Ammon's horn (tissue), 1 donor: ENCODE data around the gene PRR5.
"Not testable (repeated sequence)": the region's sequence is repeated elsewhere in the genome, so short reads cannot be mapped to it uniquely, and the experiment has no call there.

ENCODE experiments used
- DNase-seq: peaks from one replicate; pipeline ENCODE4 v3.0.0-alpha.2; 2016; ENCODE audit warnings: low spot score

Gene PRR5, protein sequence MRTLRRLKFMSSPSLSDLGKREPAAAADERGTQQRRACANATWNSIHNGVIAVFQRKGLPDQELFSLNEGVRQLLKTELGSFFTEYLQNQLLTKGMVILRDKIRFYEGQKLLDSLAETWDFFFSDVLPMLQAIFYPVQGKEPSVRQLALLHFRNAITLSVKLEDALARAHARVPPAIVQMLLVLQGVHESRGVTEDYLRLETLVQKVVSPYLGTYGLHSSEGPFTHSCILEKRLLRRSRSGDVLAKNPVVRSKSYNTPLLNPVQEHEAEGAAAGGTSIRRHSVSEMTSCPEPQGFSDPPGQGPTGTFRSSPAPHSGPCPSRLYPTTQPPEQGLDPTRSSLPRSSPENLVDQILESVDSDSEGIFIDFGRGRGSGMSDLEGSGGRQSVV

GRCh38 chr22:44701824-44702478, at the start of gene PRR5:
PRR5 (plus strand) TSS chr22:44702204; CDS start chr22:44702475, 271 bp downstream.
- DNase-seq = peak; percentile 70

GRCh38 chr22:44652866-44653265, 49.1 kb upstream of the PRR5 start:
- not testable (repeated sequence) for DNase-seq

DNA sequence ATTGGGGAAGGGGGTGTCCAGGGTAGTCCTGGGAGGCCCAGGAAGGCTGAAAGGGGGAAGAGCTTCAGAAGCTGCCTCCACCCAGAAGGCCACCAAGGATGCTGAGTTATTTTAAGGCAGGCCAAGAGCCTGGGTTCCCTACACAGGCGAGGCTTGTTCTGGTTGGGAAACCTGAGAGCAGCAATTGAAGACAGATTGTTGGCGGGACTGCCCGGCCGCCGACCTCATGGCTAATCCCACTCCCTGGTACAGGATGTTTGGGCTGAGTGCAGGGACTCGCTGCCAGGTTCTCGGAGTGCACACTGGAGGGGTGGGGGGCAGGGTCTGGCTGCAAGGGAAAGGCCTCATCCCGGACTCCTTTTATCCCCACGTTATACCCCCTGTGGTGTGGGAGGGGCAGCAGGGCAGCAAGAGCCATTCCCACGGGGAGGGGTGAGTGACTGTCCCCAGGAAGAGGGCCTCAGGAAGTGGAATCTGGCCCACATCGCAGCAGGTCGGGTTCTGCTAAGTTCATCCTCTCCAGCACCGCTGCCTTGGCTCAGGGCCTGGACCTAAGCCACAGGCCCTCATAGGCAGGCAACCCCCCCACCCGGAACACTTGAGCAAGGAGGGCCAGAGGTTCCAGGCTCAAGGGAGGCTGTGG, 43.6 kb upstream of the PRR5 start:
- peak; percentile 72 for DNase-seq

DNA sequence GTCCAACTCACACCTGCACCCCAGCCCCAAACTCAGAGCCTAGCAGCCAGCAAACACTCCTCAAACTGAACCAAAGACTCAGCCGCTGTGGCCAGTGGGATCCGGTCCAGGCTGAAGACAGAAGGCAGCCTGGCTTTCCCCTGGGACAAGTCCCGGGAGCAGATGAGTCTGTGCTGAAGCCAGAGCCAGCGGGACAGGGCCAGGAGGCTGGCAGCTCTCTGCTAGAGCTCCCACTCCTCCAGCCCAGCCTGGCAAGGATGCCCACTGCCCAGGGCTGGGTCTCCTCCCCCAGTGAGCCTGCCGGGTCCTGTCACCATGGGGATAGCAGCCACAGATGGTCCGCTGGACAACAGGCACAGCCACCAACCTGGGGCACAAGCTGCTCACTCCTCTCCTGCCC, 42.9 kb upstream of the PRR5 start:
- peak; percentile 65 for DNase-seq

DNA sequence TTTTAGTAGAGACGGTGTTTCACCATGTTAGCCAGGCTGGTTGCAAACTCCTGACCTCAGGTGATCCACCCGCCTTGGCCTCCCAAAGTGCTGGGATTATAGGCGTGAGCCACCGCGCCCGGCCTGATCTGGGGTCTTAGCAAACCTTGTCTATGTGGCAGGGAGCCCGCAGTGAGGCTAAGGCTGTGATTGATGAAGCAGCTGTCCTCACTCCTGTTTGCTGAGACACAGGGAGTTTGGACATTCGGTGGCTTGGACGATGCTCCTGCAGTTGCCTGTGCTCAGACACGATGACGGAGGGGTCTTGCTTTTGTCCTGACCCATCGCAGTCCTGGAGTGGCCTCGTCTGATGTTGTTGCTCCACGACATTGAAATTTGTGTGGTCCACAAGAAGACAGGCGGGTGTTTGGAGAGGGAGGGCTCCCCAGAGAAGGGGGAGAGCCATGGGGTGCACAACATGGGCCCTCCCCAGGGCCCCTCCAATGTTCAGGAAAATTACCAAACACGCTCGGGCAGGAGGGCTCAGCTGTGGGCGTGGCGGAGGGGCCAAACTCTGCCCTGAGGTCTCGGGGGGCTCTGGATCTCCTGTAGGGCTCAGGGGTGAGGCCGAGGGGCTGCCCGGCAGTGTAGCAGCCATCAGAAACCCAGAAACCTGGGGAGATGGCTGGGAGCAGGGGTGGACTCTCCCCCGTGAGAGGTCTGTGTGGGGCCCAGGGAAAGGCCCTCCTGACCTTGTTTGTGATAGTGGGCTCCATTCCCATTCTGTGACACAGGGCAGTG, 41.8 kb upstream of the PRR5 start:
- DNase-seq = no peak

DNA sequence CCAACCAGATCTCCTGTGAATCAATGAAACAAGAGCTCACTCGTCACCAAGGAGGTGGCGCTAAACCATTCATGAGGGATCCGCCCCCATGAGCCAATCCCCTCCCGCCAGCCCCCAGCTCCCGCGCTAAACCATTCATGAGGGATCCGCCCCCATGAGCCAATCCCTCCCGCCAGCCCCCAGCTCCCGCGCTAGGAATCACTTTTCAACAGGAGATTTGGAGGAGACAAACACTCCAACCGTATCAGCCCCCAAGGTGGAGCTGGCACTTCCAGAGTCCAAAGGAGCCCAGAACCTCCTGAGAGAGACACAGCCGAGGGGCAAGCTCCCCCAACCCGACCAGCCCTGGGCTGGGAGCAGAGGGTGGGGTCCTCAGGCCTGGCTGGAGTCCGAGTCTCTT, 40.9 kb upstream of the PRR5 start:
- DNase-seq = no peak

- no peak for DNase-seq
These were observed 40.1 kb upstream of the PRR5 start for GRCh38 chr22:44661659-44662569.

GRCh38 chr22:44663256-44663999, 38.6 kb upstream of the PRR5 start:
- DNase-seq = no peak

DNA sequence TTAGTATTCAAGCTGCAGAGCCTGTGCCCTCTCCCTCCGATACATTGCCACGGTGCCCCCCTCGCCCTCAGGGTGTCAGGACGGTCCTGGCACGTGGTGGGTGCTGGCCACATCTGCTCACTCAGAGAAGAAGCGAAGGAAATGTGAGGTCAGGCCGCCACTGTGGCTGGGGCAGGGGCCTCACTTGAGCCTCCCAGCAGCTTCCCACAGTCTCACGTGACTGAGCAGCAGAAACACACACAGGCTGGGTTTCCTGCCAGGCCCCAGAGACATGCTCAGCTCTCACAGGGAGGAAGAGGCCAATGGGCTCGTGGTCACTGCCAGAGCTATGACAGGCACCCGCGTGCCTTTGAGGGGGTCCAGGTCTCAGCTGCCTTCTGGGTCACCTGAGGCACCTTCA, 37.9 kb upstream of the PRR5 start:
- peak; percentile 85 for DNase-seq

DNA sequence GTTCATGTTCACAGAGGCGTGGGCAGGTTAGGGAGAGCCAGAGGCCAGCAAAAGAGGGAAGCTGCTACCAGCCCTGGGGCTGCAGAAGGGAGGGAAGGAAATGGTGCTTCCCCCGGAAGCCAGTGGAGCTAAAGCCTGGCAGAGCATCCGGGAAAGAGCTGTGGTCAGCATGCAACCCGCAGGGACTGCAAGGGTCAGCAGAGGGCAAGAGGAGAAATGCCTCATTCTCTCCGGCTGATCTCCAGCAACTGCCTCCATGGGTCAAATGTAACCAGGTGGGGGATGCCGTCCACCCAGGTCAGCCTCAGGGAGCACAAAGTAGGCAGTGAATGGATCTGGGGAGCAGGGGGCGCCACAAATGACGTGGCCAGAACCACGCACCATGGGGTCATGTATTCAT, 36.9 kb upstream of the PRR5 start:
- DNase-seq = peak; percentile 72

GRCh38 chr22:44666207-44666585, 35.8 kb upstream of the PRR5 start:
- DNase-seq = no peak

DNA sequence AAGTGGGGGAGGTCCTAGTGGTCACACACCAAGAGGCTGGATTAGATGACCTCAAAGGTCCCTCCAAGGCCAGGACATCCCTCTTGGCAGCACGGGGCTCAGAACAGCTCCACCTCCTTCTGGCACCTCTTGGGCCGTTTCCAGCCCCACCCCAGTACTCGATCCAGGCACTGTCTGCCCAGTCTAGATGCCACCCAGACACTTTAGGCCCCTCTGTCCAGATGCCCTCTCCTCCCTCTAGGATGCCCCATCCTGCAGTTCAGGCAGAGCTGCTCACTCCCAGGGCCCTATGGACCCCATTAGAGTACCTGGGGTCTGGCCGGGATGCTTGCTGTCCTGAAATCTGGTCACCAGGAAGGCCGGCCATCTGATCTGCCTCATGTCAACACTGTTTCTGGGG, 34.7 kb upstream of the PRR5 start:
- no peak for DNase-seq

DNA sequence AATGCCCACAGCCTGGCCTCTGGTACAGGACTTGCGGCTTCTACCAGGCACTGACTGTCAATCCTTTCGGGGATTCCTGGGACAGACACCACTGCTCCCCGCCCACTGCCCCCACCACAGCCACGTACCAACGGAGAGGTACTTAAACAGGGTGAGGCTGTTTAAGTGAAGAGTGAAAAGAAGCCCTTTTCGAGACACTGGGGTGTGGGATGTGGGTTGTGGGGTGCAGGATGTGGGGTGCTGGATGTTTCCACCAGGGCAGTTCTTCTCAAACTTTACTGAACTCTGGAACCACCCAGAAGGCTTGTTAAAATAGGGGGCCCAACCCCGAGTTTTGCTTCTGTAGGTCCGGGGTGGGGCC, 34.2 kb upstream of the PRR5 start:
- DNase-seq = no peak

DNA sequence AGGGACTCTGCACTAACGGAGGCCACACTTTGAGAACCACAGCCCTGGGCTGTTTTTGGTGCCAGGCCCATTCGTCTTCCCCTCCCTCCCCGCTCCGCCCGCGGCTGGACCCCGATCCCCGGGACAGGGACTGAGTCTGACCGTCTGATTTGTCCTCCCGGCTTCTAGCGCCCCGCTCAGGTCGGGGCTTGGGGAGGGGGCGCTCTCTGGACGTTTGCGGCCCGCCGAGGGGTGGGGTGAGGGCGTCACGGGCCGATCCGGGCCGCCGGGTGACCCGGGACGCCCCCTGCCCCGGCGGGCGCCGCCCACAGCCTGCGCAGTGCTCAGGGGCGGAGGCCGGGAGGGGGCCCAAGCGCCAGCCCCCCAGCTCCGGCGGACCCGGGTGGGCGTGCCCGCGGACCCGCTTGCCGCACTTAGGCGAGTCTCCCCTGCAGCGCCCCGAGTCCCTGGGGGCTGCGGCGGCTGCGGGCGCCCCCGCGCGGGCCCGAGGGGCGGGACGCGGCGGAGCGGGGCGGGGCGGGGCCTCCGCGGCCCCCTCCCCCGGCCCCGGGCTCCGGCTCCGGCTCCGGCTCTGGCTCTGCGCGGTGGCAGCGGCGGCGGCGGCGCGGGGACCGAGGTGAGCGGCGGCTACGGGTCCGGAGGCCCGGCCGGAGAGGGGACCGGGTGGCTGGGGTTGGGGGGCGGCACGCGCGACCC, 33.7 kb upstream of the PRR5 start:
- DNase-seq = no peak

DNA sequence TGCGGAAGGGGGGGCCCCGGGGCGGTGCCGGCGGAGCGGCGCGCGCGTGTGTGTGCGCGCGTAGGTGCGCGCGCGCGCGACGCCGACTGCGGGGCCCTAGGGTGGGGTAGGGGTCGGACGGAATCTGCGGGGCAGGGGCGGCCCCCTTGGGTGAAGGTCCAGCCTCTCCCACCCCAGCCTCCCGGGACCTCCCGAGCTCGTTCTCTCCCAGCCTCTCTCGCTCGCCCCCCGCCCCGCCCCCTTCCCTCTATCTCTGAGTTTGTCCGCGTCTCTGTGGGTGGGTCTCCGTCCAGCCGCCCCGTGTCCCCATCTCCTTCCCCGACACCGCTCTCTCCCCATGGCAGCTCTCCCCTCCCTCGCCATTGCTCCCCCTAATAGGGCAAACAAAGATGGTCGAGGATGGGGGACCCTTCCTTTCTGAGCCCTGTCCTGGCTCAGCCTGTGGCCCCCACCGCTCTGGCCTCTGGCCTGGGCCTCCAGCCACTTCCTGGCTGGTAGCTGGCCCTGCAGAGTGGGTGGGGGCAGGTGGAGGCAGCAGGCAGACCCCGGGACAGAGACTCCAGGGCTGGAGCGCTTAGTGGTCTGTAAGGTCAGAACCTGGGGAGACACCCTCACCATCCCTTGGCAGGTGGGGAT, 33.0 kb upstream of the PRR5 start:
- DNase-seq = no peak

DNA sequence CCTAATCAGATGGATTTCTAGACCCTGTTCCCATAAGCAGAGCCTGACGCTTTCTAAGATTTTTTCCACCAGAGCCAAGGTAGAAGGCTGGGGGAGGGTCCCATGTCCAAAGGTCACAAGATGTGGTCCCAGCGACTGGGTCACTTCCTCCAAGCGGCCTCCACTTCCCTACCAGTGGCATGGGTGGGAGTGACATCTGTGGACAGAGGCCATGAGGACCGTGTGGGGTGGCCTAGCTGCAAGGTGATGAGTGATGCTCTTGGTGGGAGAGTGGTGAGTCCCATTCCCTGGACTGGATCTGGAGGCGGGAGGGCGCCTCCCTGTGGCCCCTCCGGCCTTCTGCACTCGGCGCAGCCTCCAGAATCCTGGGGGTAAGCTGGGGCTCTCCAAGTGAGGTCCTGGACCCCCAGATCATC, 32.4 kb upstream of the PRR5 start:
- DNase-seq = no peak

DNA sequence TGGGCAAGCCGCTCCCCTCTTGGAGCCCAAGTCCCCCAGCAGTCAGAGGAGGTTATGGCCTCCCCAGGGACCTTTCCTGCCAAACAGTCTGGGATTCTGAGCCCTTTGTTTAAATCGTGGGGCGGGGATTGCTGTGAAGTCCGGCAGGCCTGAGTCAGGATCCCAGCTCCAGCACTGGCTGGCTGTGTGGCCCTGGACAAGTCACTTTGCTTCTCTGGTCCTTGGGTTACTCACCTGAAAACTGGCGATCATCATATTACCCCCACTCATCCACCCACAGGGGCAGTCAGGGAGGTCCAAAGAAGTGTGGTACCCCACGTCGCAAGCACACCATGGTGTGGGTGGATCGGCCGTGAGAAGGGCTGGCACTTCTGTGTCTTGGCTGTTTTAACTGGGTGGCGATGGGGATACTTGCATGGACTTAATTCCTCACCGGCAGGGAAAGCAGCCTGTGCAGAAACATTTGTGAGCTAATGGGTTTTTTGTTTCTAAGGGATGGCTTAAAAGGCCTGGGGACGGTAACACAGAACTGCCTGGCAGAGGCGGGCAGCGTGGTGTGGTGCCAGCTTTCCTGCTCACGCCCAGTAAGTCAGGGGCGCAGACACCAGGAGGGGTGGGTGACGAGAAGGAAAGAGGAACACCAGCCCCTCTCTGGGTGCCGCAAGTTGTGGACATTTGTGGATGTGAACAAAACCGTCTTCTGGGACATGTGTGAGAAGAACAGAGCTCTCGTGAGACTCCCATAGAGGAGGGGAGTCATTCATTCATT, 31.6 kb upstream of the PRR5 start:
- no peak for DNase-seq

DNA sequence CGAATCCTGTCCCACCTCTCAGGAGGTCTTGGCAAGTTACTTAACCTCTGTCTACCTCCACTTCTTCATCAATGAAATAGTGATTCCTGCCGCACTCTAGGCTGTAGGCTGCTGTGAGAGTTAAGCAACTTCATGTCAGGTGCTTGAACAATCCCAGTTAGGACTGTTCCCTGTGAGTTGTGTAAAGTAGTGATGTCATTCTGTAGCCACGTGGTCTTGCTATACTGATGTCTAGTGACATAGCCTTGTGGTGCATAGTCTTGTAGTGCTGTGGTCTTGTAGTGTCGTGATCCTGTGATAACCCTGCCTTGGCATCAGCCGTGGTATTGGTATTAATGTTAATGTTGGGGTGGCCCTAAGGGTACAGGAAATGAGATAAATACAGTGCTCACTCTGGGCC, 30.3 kb upstream of the PRR5 start:
- DNase-seq = no peak

- no peak for DNase-seq
These were observed 29.4 kb upstream of the PRR5 start for GRCh38 chr22:44672632-44673031.
